ENCODE measurements around the gene PRKAR2A.
A peak's percentile ranks its signal among the peaks of the same experiment; 100 is the strongest.
"Not testable (repeated sequence)": the region's sequence is repeated elsewhere in the genome, so short reads cannot be mapped to it uniquely, and the experiment has no call there.

The PRKAR2A gene

GRCh38 chr3:48770192-48770502, 77.5 kb downstream of the PRKAR2A start:
- DNase-seq = no peak

GRCh38 chr3:48765376-48765775, 82.3 kb downstream of the PRKAR2A start:
- peak; percentile 6 for DNase-seq

- peak; percentile 5 for DNase-seq
These were observed 84.9 kb downstream of the PRKAR2A start for GRCh38 chr3:48762816-48763215.

GRCh38 chr3:48759991-48760540, 87.6 kb downstream of the PRKAR2A start:
- not testable (repeated sequence) for DNase-seq

GRCh38 chr3:48759531-48759930, 88.1 kb downstream of the PRKAR2A start:
- not testable (repeated sequence) for DNase-seq

GRCh38 chr3:48759071-48759470, 88.6 kb downstream of the PRKAR2A start:
- DNase-seq = no peak

GRCh38 chr3:48756640-48757039, 91.0 kb downstream of the PRKAR2A start:
- DNase-seq = no peak

GRCh38 chr3:48750856-48751255, 96.8 kb downstream of the PRKAR2A start:
- peak; percentile 85 for DNase-seq

- DNase-seq = peak; percentile 99
These were observed 98.9 kb downstream of the PRKAR2A start for GRCh38 chr3:48748754-48749153.

GRCh38 chr3:48747706-48748105, 100.0 kb downstream of the PRKAR2A start:
- no peak for DNase-seq

- no peak for DNase-seq
These were observed 100.6 kb downstream of the PRKAR2A start for GRCh38 chr3:48747015-48747615.

GRCh38 chr3:48743773-48744172, 103.9 kb downstream of the PRKAR2A start:
- no peak for DNase-seq

- DNase-seq = not testable (repeated sequence)
These were observed 106.4 kb downstream of the PRKAR2A start for GRCh38 chr3:48741226-48741625.

- peak; percentile 57 for DNase-seq
These were observed 107.5 kb downstream of the PRKAR2A start for GRCh38 chr3:48739955-48740823.

- DNase-seq = no peak
These were observed 108.1 kb downstream of the PRKAR2A start for GRCh38 chr3:48739617-48739954.

GRCh38 chr3:48738926-48739616, 108.6 kb downstream of the PRKAR2A start:
- DNase-seq = no peak

- no peak for DNase-seq
These were observed 109.5 kb downstream of the PRKAR2A start for GRCh38 chr3:48738144-48738536.

GRCh38 chr3:48735075-48735767, 112.5 kb downstream of the PRKAR2A start:
- DNase-seq = peak; percentile 28

GRCh38 chr3:48734541-48734940, 113.1 kb downstream of the PRKAR2A start:
- DNase-seq = not testable (repeated sequence)

- DNase-seq = not testable (repeated sequence)
These were observed 113.7 kb downstream of the PRKAR2A start for GRCh38 chr3:48733752-48734518.

- DNase-seq = no peak
These were observed 120.2 kb downstream of the PRKAR2A start for GRCh38 chr3:48727511-48727910.

- DNase-seq = not testable (repeated sequence)
These were observed 122.4 kb downstream of the PRKAR2A start for GRCh38 chr3:48725185-48725855.

Data from MV-4-11 (cell line).